ENCODE measurements around the gene MOCOS.
"Not testable (repeated sequence)": the region's sequence is repeated elsewhere in the genome, so short reads cannot be mapped to it uniquely, and the experiment has no call there.

Gene MOCOS

GRCh38 chr18:36187193-36187825 lies at the start of gene MOCOS:
Gene MOCOS, plus strand, starts transcription at chr18:36187497. Its CDS starts 43 bp downstream, at chr18:36187540.
- DNase-seq (ENCODE audit: extremely low read depth in 1 of 2, low read depth in 1 of 2) = peak in 1 of 2 donors; percentile 6

GRCh38 chr18:36139245-36139644 lies 48.1 kb upstream of the MOCOS start:
- DNase-seq (ENCODE audit: extremely low read depth in 1 of 2, low read depth in 1 of 2) = no peak

- no peak for DNase-seq (ENCODE audit: extremely low read depth in 1 of 2, low read depth in 1 of 2)
Measured at GRCh38 chr18:36141576-36141975, 45.7 kb upstream of the MOCOS start.

GRCh38 chr18:36142751-36143150 lies 44.5 kb upstream of the MOCOS start:
- no peak for DNase-seq (ENCODE audit: extremely low read depth in 1 of 2, low read depth in 1 of 2)

GRCh38 chr18:36143391-36143790 lies 43.9 kb upstream of the MOCOS start:
- no peak for DNase-seq (ENCODE audit: extremely low read depth in 1 of 2, low read depth in 1 of 2)

- no peak for DNase-seq (ENCODE audit: extremely low read depth in 1 of 2, low read depth in 1 of 2)
Measured at GRCh38 chr18:36149514-36150289, 37.6 kb upstream of the MOCOS start.

GRCh38 chr18:36152781-36153180 lies 34.5 kb upstream of the MOCOS start:
- DNase-seq (ENCODE audit: extremely low read depth in 1 of 2, low read depth in 1 of 2) = no peak

GRCh38 chr18:36153203-36153602 lies 34.1 kb upstream of the MOCOS start:
- no peak for DNase-seq (ENCODE audit: extremely low read depth in 1 of 2, low read depth in 1 of 2)

- no peak for DNase-seq (ENCODE audit: extremely low read depth in 1 of 2, low read depth in 1 of 2)
Measured at GRCh38 chr18:36153771-36154170, 33.5 kb upstream of the MOCOS start.

- no peak for DNase-seq (ENCODE audit: extremely low read depth in 1 of 2, low read depth in 1 of 2)
Measured at GRCh38 chr18:36155851-36156757, 31.2 kb upstream of the MOCOS start.

GRCh38 chr18:36157441-36157840 lies 29.9 kb upstream of the MOCOS start:
- no peak for DNase-seq (ENCODE audit: extremely low read depth in 1 of 2, low read depth in 1 of 2)

GRCh38 chr18:36158266-36158867 lies 28.9 kb upstream of the MOCOS start:
- DNase-seq (ENCODE audit: extremely low read depth in 1 of 2, low read depth in 1 of 2) = no peak

GRCh38 chr18:36160959-36161371 lies 26.3 kb upstream of the MOCOS start:
- DNase-seq (ENCODE audit: extremely low read depth in 1 of 2, low read depth in 1 of 2) = no peak

- no peak for DNase-seq (ENCODE audit: extremely low read depth in 1 of 2, low read depth in 1 of 2)
Measured at GRCh38 chr18:36162981-36163380, 24.3 kb upstream of the MOCOS start.

GRCh38 chr18:36167692-36168218 lies 19.5 kb upstream of the MOCOS start:
- DNase-seq (ENCODE audit: extremely low read depth in 1 of 2, low read depth in 1 of 2) = no peak

GRCh38 chr18:36168296-36168695 lies 19.0 kb upstream of the MOCOS start:
- DNase-seq (ENCODE audit: extremely low read depth in 1 of 2, low read depth in 1 of 2) = not testable (repeated sequence)

GRCh38 chr18:36169938-36170337 lies 17.4 kb upstream of the MOCOS start:
- no peak for DNase-seq (ENCODE audit: extremely low read depth in 1 of 2, low read depth in 1 of 2)

GRCh38 chr18:36175481-36175880 lies 11.8 kb upstream of the MOCOS start:
- DNase-seq (ENCODE audit: extremely low read depth in 1 of 2, low read depth in 1 of 2) = no peak

GRCh38 chr18:36176177-36176584 lies 11.1 kb upstream of the MOCOS start:
- no peak for DNase-seq (ENCODE audit: extremely low read depth in 1 of 2, low read depth in 1 of 2)

- DNase-seq (ENCODE audit: extremely low read depth in 1 of 2, low read depth in 1 of 2) = no peak
Measured at GRCh38 chr18:36176711-36177110, 10.6 kb upstream of the MOCOS start.

- DNase-seq (ENCODE audit: extremely low read depth in 1 of 2, low read depth in 1 of 2) = no peak
Measured at GRCh38 chr18:36177913-36178312, 9.4 kb upstream of the MOCOS start.
